H9 (cell line): ENCODE data around the gene SLC35A1. TPM values are rescaled to one million over a fixed set of nuclear protein-coding genes. Genes with fewer than 3 reads are reported as not detected.

Source experiments
- DNase-seq: peaks from one replicate; pipeline ENCODE4 v3.0.0-alpha.2; 2017
- H2AFZ ChIP-seq: one replicate; pipeline ENCODE4 v1.6.1; 2013; ENCODE audit warnings: mild to moderate bottlenecking, low read length, control low read depth, moderate library complexity
- H2AK5ac ChIP-seq: 2 replicates; pipeline ENCODE4 v1.6.1; 2013; ENCODE audit warnings: low read length, control low read depth, mixed read lengths; ENCODE audit not compliant: insufficient read length
- H2BK120ac ChIP-seq: one replicate; pipeline ENCODE4 v1.6.1; 2013; ENCODE audit warnings: low read depth, mild to moderate bottlenecking, low read length, control low read depth, inconsistent platforms; ENCODE audit not compliant: poor library complexity, severe bottlenecking
- H2BK12ac ChIP-seq: 2 replicates; pipeline ENCODE4 v1.6.1; 2013; ENCODE audit warnings: low read length, control low read depth, mixed read lengths, low read depth; ENCODE audit not compliant: insufficient read length
- H2BK15ac ChIP-seq: 2 replicates; pipeline ENCODE4 v1.6.1; 2013; ENCODE audit warnings: low read depth, low read length, control low read depth
- H2BK20ac ChIP-seq: one replicate; pipeline ENCODE4 v1.6.1; 2013; ENCODE audit warnings: low read depth, mild to moderate bottlenecking, low read length, control low read depth, inconsistent platforms; ENCODE audit not compliant: poor library complexity, severe bottlenecking
- H2BK5ac ChIP-seq: 2 replicates; pipeline ENCODE4 v1.6.1; 2013; ENCODE audit warnings: low read length, control low read depth, mixed read lengths; ENCODE audit not compliant: insufficient read length
- H3K14ac ChIP-seq: 2 replicates; pipeline ENCODE4 v1.6.1; 2013; ENCODE audit warnings: low read length, control low read depth; ENCODE audit not compliant: insufficient read depth
- H3K18ac ChIP-seq: 2 replicates; pipeline ENCODE4 v1.6.1; 2013; ENCODE audit warnings: low read depth, mild to moderate bottlenecking, mixed read lengths, low read length, control low read depth; ENCODE audit not compliant: insufficient read length
- H3K23ac ChIP-seq: 2 replicates; pipeline ENCODE4 v1.6.1; 2013; ENCODE audit warnings: low read length, control low read depth, mixed read lengths, low read depth; ENCODE audit not compliant: insufficient read length
- H3K23me2 ChIP-seq: 2 replicates; pipeline ENCODE4 v1.6.1; 2013; ENCODE audit warnings: low read depth, mild to moderate bottlenecking, mixed read lengths, low read length, control low read depth; ENCODE audit not compliant: insufficient read length, poor library complexity, severe bottlenecking
- H3K27ac ChIP-seq: 2 replicates; pipeline ENCODE4 v1.5.1; 2013; ENCODE audit warnings: low read length, control low read depth, mixed read lengths, low read depth; ENCODE audit not compliant: insufficient read length
- H3K27me3 ChIP-seq: 2 replicates; pipeline ENCODE4 v1.6.1; 2013; ENCODE audit warnings: low read length, control low read depth, inconsistent platforms; ENCODE audit not compliant: insufficient read depth
- H3K4ac ChIP-seq: 2 replicates; pipeline ENCODE4 v1.6.1; 2013; ENCODE audit warnings: low read depth, mild to moderate bottlenecking, control low read depth, inconsistent platforms, low read length, moderate library complexity
- H3K4me1 ChIP-seq: 2 replicates; pipeline ENCODE4 v1.6.1; 2013; ENCODE audit warnings: low read length, control low read depth, inconsistent platforms; ENCODE audit not compliant: insufficient read depth
- H3K4me2 ChIP-seq: 2 replicates; pipeline ENCODE4 v1.6.1; 2013; ENCODE audit warnings: low read length, control low read depth, mixed read lengths; ENCODE audit not compliant: insufficient read length, insufficient read depth
- H3K56ac ChIP-seq: 2 replicates; pipeline ENCODE4 v1.6.1; 2013; ENCODE audit warnings: low read depth, mild to moderate bottlenecking, mixed read lengths, low read length, control low read depth; ENCODE audit not compliant: insufficient read length
- H3K79me1 ChIP-seq: 2 replicates; pipeline ENCODE4 v1.6.1; 2013; ENCODE audit warnings: low read depth, mild to moderate bottlenecking, moderate library complexity, low read length, control low read depth, inconsistent platforms; ENCODE audit not compliant: insufficient read depth, poor library complexity, severe bottlenecking
- H3K79me2 ChIP-seq: 2 replicates; pipeline ENCODE4 v1.6.1; 2013; ENCODE audit warnings: low read length, control low read depth, inconsistent platforms; ENCODE audit not compliant: insufficient read depth
- H3K9ac ChIP-seq: 2 replicates; pipeline ENCODE4 v1.6.1; 2013; ENCODE audit warnings: low read length, control low read depth, mixed read lengths; ENCODE audit not compliant: insufficient read length; ENCODE audit errors: extremely low read depth
- H3K9me3 ChIP-seq: one replicate; pipeline ENCODE4 v1.6.1; 2013; ENCODE audit warnings: low read depth, low read length, inconsistent platforms; ENCODE audit not compliant: control insufficient read depth
- H3T11ph ChIP-seq: one replicate; pipeline ENCODE4 v1.6.1; 2013; ENCODE audit warnings: mild to moderate bottlenecking, low read length, control low read depth, inconsistent platforms
- H4K20me1 ChIP-seq: one replicate; pipeline ENCODE4 v1.6.1; 2013; ENCODE audit not compliant: control insufficient read depth, insufficient read length, insufficient read depth
- H4K5ac ChIP-seq: 2 replicates; pipeline ENCODE4 v1.6.1; 2013; ENCODE audit warnings: low read depth, mild to moderate bottlenecking, mixed read lengths, low read length, control low read depth; ENCODE audit not compliant: insufficient read length
- H4K8ac ChIP-seq: replicated peaks from 2 replicates; pipeline ENCODE4 v1.6.1; 2013; ENCODE audit warnings: low read length, control low read depth, mixed read lengths, low read depth; ENCODE audit not compliant: insufficient read length
- H4K91ac ChIP-seq: 2 replicates; pipeline ENCODE4 v1.6.1; 2013; ENCODE audit warnings: low read depth, mild to moderate bottlenecking, moderate library complexity, mixed read lengths, low read length, control low read depth; ENCODE audit not compliant: insufficient read length
- H3K27ac Mint-ChIP-seq, 3 experiments: 2 replicates in 2 of 3; 3 replicates in 1 of 3; pipeline ENCODE4 v1.8.0; 2020 to 2021; ENCODE audit warnings: mixed read lengths in 3 of 3, mild to moderate bottlenecking in 1 of 3, moderate library complexity in 1 of 3
- H3K27me3 Mint-ChIP-seq: 2 replicates; pipeline ENCODE4 v1.8.0; 2021; ENCODE audit warnings: low read depth, mild to moderate bottlenecking, moderate library complexity, mixed read lengths
- H3K36me3 Mint-ChIP-seq, 3 experiments: 2 replicates in 2 of 3; 3 replicates in 1 of 3; pipeline ENCODE4 v1.8.0; 2020 to 2021; ENCODE audit warnings: low read depth in 3 of 3, mixed read lengths in 3 of 3; ENCODE audit not compliant: insufficient read depth in 1 of 3
- H3K4me1 Mint-ChIP-seq, 2 experiments: 2 replicates each; pipeline ENCODE4 v1.8.0; 2020; ENCODE audit warnings: mixed read lengths in 2 of 2
- H3K4me3 Mint-ChIP-seq, 2 experiments: 2 replicates in 1 of 2; 3 replicates in 1 of 2; pipeline ENCODE4 v1.8.0; 2020 to 2021; ENCODE audit warnings: mild to moderate bottlenecking in 2 of 2, mixed read lengths in 2 of 2, moderate library complexity in 1 of 2
- H3K9me3 Mint-ChIP-seq, 2 experiments: 2 replicates in 1 of 2; 3 replicates in 1 of 2; pipeline ENCODE4 v1.8.0; 2020; ENCODE audit warnings: mild to moderate bottlenecking in 2 of 2, mixed read lengths in 2 of 2, moderate library complexity in 1 of 2
- CTCF ChIP-seq: fragments of 200-600 bp; sonication (generic); conservative IDR thresholded peaks from 3 replicates; pipeline ENCODE4 v1.8.0; 2021; ENCODE audit warnings: antibody characterized with exemption, mild to moderate bottlenecking
- WGBS: extraction: QIAGEN DNeasy Blood & Tissue Kit; methylation state at CpG from one replicate; pipeline ENCODE4 v1.1.7; 2013; ENCODE audit warnings: missing lambda C conversion rate, low lambda C conversion rate, mixed read lengths; ENCODE audit not compliant: insufficient read length; ENCODE audit errors: extremely low coverage; 5-methylcytosine and 5-hydroxymethylcytosine counted together
- total RNA-seq: library from RNA; stranded (reverse); gene quantifications from 2 replicates; pipeline ENCODE4 v1.2.1, GENCODE V29; 2021

The SLC35A1 gene
- total RNA-seq, 1 experiment from 2014 or later, result 6.1 TPM

GRCh38 chr6:87543696-87544473 lies 71.1 kb downstream of the SLC35A1 start:
- no peak overlapping the region for H3K14ac ChIP-seq
- H3K79me2 ChIP-seq, result no peaks in the 10 kb centered on the region
- no peak overlapping the region for H2BK15ac ChIP-seq
- no peaks in the 10 kb centered on the region for H3K27me3 Mint-ChIP-seq
- H3K56ac ChIP-seq, result no peak overlapping the region
- no peak overlapping the region for H3K27ac ChIP-seq
- no peak overlapping the region for H4K5ac ChIP-seq
- H3K23ac ChIP-seq, result no peak overlapping the region
- H3K4me1 ChIP-seq, result no peaks in the 10 kb centered on the region
- H2BK5ac ChIP-seq, result no peak overlapping the region
- H3K4me1 Mint-ChIP-seq, result no peaks in the 10 kb centered on the region
- H2BK12ac ChIP-seq, result no peak overlapping the region
- no peak overlapping the region for H3T11ph ChIP-seq
- H2AK5ac ChIP-seq, result no peak overlapping the region
- H3K9me3 ChIP-seq, result no peaks in the 10 kb centered on the region
- H3K9me3 Mint-ChIP-seq, result peaks cover 11 to 13% of the 10 kb centered on the region in 2 experiments; a peak in 2 of 5 replicates
- H3K27me3 ChIP-seq, result no peaks in the 10 kb centered on the region
- WGBS, result no CpG with 5 or more reads among the region's 4 CpGs
- no peak overlapping the region for H3K27ac Mint-ChIP-seq
- H4K91ac ChIP-seq, result no peak overlapping the region
- H3K4ac ChIP-seq, result no peak overlapping the region
- H3K36me3 Mint-ChIP-seq, result peaks cover 40 to 74% (median 59%) of the 10 kb centered on the region in 3 experiments
- H3K4me2 ChIP-seq, result no peak overlapping the region
- H4K20me1 ChIP-seq, result no peaks in the 10 kb centered on the region
- H3K4me3 Mint-ChIP-seq, result no peak overlapping the region
- no peak overlapping the region for H2BK20ac ChIP-seq
- no peak overlapping the region for H2AFZ ChIP-seq
- TF ChIP-seq CTCF, result no peak
- no peak overlapping the region for H3K18ac ChIP-seq
- no peak overlapping the region for H3K9ac ChIP-seq
- H2BK120ac ChIP-seq, result no peak overlapping the region
- H4K8ac ChIP-seq, result no peak overlapping the region
- no peaks in the 10 kb centered on the region for H3K79me1 ChIP-seq
- H3K23me2 ChIP-seq, result no peaks in the 10 kb centered on the region
- no peak for DNase-seq
